K562 (cell line): Measurements from ENCODE around the gene MEIS1. TPM values are rescaled to one million over a fixed set of nuclear protein-coding genes. Genes with fewer than 3 reads are reported as not detected.

ENCODE experiments used
- ATAC-seq: fragments of 200-7000 bp; cut with Tn5 transposase; 3 replicates; pipeline ENCODE4 v1.9.1; 2020; ENCODE audit warnings: moderate library complexity
- BruUV-seq: library from RNA; stranded (reverse); fragments of 400-500 nt; replicated peaks from 2 replicates; lab custom pipeline; 2021; lab: Mats Ljungman, UMichigan
- CTCF ChIA-PET: fragments of 300-600 bp; formaldehyde crosslinking; extraction: SDS; loops from one replicate; lab custom pipeline; 2021; ENCODE audit warnings: low intra/inter-chr PET ratio; lab: Yijun Ruan, JAX
- POLR2A ChIA-PET: fragments of 300-600, 350-650 bp; sonication (Branson Sonifier 250); formaldehyde crosslinking; extraction: SDS; loops from one replicate; lab custom pipeline; 2021; ENCODE audit warnings: antibody characterized with exemption, inconsistent platforms; lab: Yijun Ruan, JAX
- DNase-seq, 4 experiments: peaks; one replicate each; pipeline versions ENCODE4 v3.0.0 to v3.0.0-alpha.2; 2011 to 2018; ENCODE audit warnings: low spot score in 3 of 4, mixed read lengths in 3 of 4; ENCODE audit errors: extremely low read depth in 1 of 4
- FAIRE-seq: peaks from 2 replicates; lab custom pipeline; 2011; peaks lifted over from hg19 to GRCh38; lab: Jason Lieb, UNC
- H2AFZ ChIP-seq: 2 replicates; pipeline ENCODE4 v1.6.0; 2011; ENCODE audit warnings: low read depth, low read length, control low read depth, inconsistent platforms
- H3K27ac ChIP-seq: fragments of 200-600 bp; 3 replicates; pipeline ENCODE4 v1.8.0; 2011; ENCODE audit warnings: low read depth, mild to moderate bottlenecking, control low read depth, inconsistent platforms, low read length, moderate library complexity, mixed read lengths; ENCODE audit errors: extremely low read depth
- H3K27me3 ChIP-seq, 2 experiments: fragments of 300-600 bp in 1 of 2; 2 replicates in 1 of 2; 3 replicates in 1 of 2; pipeline versions ENCODE4 v1.6.0 to v1.8.0; 2011; ENCODE audit warnings: inconsistent platforms in 2 of 2, low read length in 2 of 2, mild to moderate bottlenecking in 1 of 2, mixed read lengths in 1 of 2, moderate library complexity in 1 of 2; ENCODE audit not compliant: control insufficient read depth in 2 of 2, insufficient read depth in 2 of 2
- H3K36me3 ChIP-seq: fragments of 300-600 bp; 3 replicates; pipeline ENCODE4 v1.8.0; 2011; ENCODE audit warnings: mild to moderate bottlenecking, low read length, inconsistent platforms; ENCODE audit not compliant: control insufficient read depth, insufficient read depth
- H3K4me1 ChIP-seq, 2 experiments: fragments of 200-600 bp in 1 of 2; replicated peaks in 1 of 2; 2 replicates in 1 of 2; 3 replicates in 1 of 2; pipeline versions ENCODE4 v1.5.1 to v1.8.0; 2011; ENCODE audit warnings: inconsistent platforms in 2 of 2, low read length in 2 of 2, mild to moderate bottlenecking in 1 of 2, mixed read lengths in 1 of 2, moderate library complexity in 1 of 2; ENCODE audit not compliant: control insufficient read depth in 2 of 2, insufficient read depth in 2 of 2
- H3K4me2 ChIP-seq: 2 replicates; pipeline ENCODE4 v1.6.1; 2011; ENCODE audit warnings: low read length, control low read depth, inconsistent platforms, mixed read lengths; ENCODE audit not compliant: insufficient read depth
- H3K4me3 ChIP-seq: fragments of 200-600 bp; sonication (generic), shearing (Covaris generic); 2 replicates; pipeline ENCODE4 v1.5.1; 2016; ENCODE audit warnings: control low read depth, inconsistent platforms
- H3K79me2 ChIP-seq: fragments of 200-600 bp; 3 replicates; pipeline ENCODE4 v1.8.0; 2011; ENCODE audit warnings: low read length, inconsistent platforms; ENCODE audit not compliant: control insufficient read depth, insufficient read depth
- H3K9ac ChIP-seq, 2 experiments: 2 replicates each; pipeline versions ENCODE4 v1.6.0 to v1.6.1; 2011; ENCODE audit warnings: low read depth in 2 of 2, low read length in 2 of 2, control low read depth in 1 of 2, inconsistent platforms in 1 of 2, mild to moderate bottlenecking in 1 of 2, mixed read lengths in 1 of 2; ENCODE audit not compliant: insufficient read depth in 1 of 2
- H3K9me1 ChIP-seq: one replicate; pipeline ENCODE4 v1.6.0; 2011; ENCODE audit warnings: inconsistent platforms, mild to moderate bottlenecking, low read length, moderate library complexity; ENCODE audit not compliant: control insufficient read depth, insufficient read depth
- H3K9me3 ChIP-seq: replicated peaks from 2 replicates; pipeline ENCODE4 v1.5.1; 2011; ENCODE audit warnings: low read depth, low read length, inconsistent platforms; ENCODE audit not compliant: control insufficient read depth, insufficient read depth
- H4K20me1 ChIP-seq: replicated peaks from 2 replicates; pipeline ENCODE4 v1.6.1; 2011; ENCODE audit warnings: low read length, inconsistent platforms, mixed read lengths; ENCODE audit not compliant: control insufficient read depth, insufficient read depth
- GATA2 ChIP-seq: sonication (generic); formaldehyde crosslinking; IDR thresholded peaks from 2 replicates; pipeline ENCODE4 v1.4.0; 2020; ENCODE audit warnings: mild to moderate bottlenecking, missing genetic modification reagents
- IFI16 ChIP-seq: fragments of 250-450 bp; sonication (Bioruptor Pico); IDR thresholded peaks from 2 replicates; pipeline ENCODE4 v2.1.2; 2022; ENCODE audit warnings: mild to moderate bottlenecking, inconsistent platforms
- MEIS2 ChIP-seq: fragments of 450-650 bp; IDR thresholded peaks from 2 replicates; pipeline ENCODE4 v1.6.1; 2014; ENCODE audit warnings: mild to moderate bottlenecking; ENCODE audit not compliant: partially characterized antibody
- POLR2A ChIP-seq: fragments of 450-650 bp; conservative IDR thresholded peaks from 2 replicates; pipeline ENCODE4 v1.6.1; 2016
- SREBF1 ChIP-seq: fragments of 150-350 bp; IDR thresholded peaks from 2 replicates; pipeline ENCODE4 v1.6.1; 2014; ENCODE audit warnings: antibody characterized with exemption, low read depth, low read length, borderline replicate concordance
- ZBED1 ChIP-seq: IDR thresholded peaks from 2 replicates; pipeline ENCODE4 v1.6.1; 2014
- WGBS: fragments of 100-300 bp; shearing (Covaris generic); methylation state at CpG from one replicate; pipeline ENCODE4 v1.1.6; 2016; ENCODE audit warnings: low coverage, mixed read lengths; ENCODE audit not compliant: insufficient coverage; ENCODE audit errors: missing lambda C conversion rate; 5-methylcytosine and 5-hydroxymethylcytosine counted together
- in situ Hi-C: fragments of 300-500 bp; cut with MboI; formaldehyde crosslinking; loops from 4 replicates; pipeline ENCODE4 v1.15.0; 2018; ENCODE audit warnings: inconsistent platforms, mixed read lengths
- intact Hi-C: fragments of 100-400 bp; cut with micrococcal nuclease; formaldehyde crosslinking; loops from 2 replicates; pipeline ENCODE4 v1.14.2; 2022
- polyA plus RNA-seq, 8 experiments: library from polyadenylated mRNA; depleted of rRNA in 4 of 8; stranded (reverse) in 5 of 8; unstranded in 3 of 8; fragments of >200 nt; fragmentation: Nextera tagmentation in 2 of 8; fragmentation: Illumina TruSeq in 1 of 8; extraction: Ambion mirVana in 2 of 8; extraction: Trizol in 1 of 8; gene quantifications; 2 replicates each; pipeline versions ENCODE4 v1.2.1 to v1.2.3, GENCODE V29; 2011 to 2014; ENCODE audit warnings: inconsistent platforms in 1 of 8, missing spikeins in 1 of 8
- total RNA-seq, 7 experiments: library from RNA; depleted of rRNA in 6 of 7; stranded (reverse); fragments of >200 nt in 6 of 7; fragmentation: Illumina TruSeq in 2 of 7; extraction: Trizol in 2 of 7; gene quantifications; 2 replicates each; pipeline versions ENCODE4 v1.2.1 to v1.2.3, GENCODE V29; 2011 to 2021; ENCODE audit warnings: low replicate concordance in 1 of 7

Gene MEIS1
- total and polyA plus RNA-seq, 9 of the 15 experiments (the other 6 are each of a cell fraction or from before 2014, with no cell fraction given) = 2.3 to 9.0 (median 5.9) TPM

GRCh38 chr2:66427300-66427699, 7.6 kb upstream of the MEIS1 start:
- no peak overlapping the region for H2AFZ ChIP-seq
- no peak overlapping the region for H3K27ac ChIP-seq
- H3K4me2 ChIP-seq = no peak overlapping the region
- no peaks in the 10 kb centered on the region for H3K36me3 ChIP-seq
- no peak overlapping the region for H3K9ac ChIP-seq
- no peak overlapping the region for H3K4me3 ChIP-seq
- TF ChIP-seq ZBED1 (no peak), MEIS2 (no peak), SREBF1 (no peak), IFI16 (CRISPR knock-in tag) (no peak), GATA2 (CRISPR knock-in tag) (no peak), POLR2A (no peak)
- H3K27me3 ChIP-seq = peaks cover 13 to 23% of the 10 kb centered on the region in 2 experiments; a peak in 4 of 5 replicates
- FAIRE-seq (no peak), DNase-seq (no peak), ATAC-seq (no peak)
- H3K79me2 ChIP-seq = no peaks in the 10 kb centered on the region
- H3K9me1 ChIP-seq = no peaks in the 10 kb centered on the region
- WGBS = under 1% methylated on average over 9 of the region's 9 CpGs
- in situ Hi-C loops (loop anchor here (5.0 kb wide), 1 partner anchor 150 kb away; no protein-coding TSS in a partner anchor), intact Hi-C loops (loop anchor here (5.0 to 10.0 kb wide), 2 partner anchors 782 to 1605 kb away; no protein-coding TSS in a partner anchor)
- BruUV-seq = no TSS peak
- no peaks in the 10 kb centered on the region for H4K20me1 ChIP-seq
- ChIA-PET POLR2A (no interaction called here), CTCF (no interaction called here)
- peaks cover 0 to 14% of the 10 kb centered on the region in 2 experiments; a peak in 1 of 5 replicates for H3K4me1 ChIP-seq
- no peaks in the 10 kb centered on the region for H3K9me3 ChIP-seq
